H1 (cell line): ENCODE measurements around the gene OLA1. TPM values are rescaled to one million over a fixed set of nuclear protein-coding genes. Genes with fewer than 3 reads are reported as not detected.

Experiments
- MAFK ChIP-seq: IDR thresholded peaks from 2 replicates; pipeline ENCODE4 v1.6.1; 2012; ENCODE audit warnings: low read depth, mild to moderate bottlenecking, improper control_type of control experiment, low read length
- RAD21 ChIP-seq, 2 experiments: IDR thresholded peaks in 1 of 2; conservative IDR thresholded peaks in 1 of 2; 2 replicates each; pipeline ENCODE4 v1.6.1; 2011; ENCODE audit warnings: low read depth in 2 of 2, low read length in 2 of 2, improper control_type of control experiment in 1 of 2, inconsistent platforms in 1 of 2, mild to moderate bottlenecking in 1 of 2, moderate library complexity in 1 of 2
- USF2 ChIP-seq: IDR thresholded peaks from 2 replicates; pipeline ENCODE4 v1.6.1; 2011; ENCODE audit warnings: low read length, improper control_type of control experiment
- polyA plus RNA-seq, 7 experiments: library from polyadenylated mRNA; depleted of rRNA in 3 of 7; stranded (reverse) in 5 of 7; unstranded in 2 of 7; fragments of >200 nt in 5 of 7; fragments of 200-250 nt in 2 of 7; gene quantifications; 1 replicate in 5 of 7; 2 replicates in 1 of 7; 4 replicates in 1 of 7; pipeline versions ENCODE4 v1.2.1 to v1.2.3, GENCODE V29; 2011 to 2013; ENCODE audit warnings: missing spikeins in 2 of 7, mixed read lengths in 2 of 7
- total RNA-seq: library from RNA; stranded (reverse); fragmentation: NEBNext Ultra II Directional; extraction: Animal tissue kit (Norgen Biotek cat#: 25700); gene quantifications from 2 replicates; pipeline ENCODE4 v1.2.1, GENCODE V29; 2021

Gene OLA1
- total and polyA plus RNA-seq, 2 of the 8 experiments (the other 6 are each of a cell fraction or from before 2014, with no cell fraction given), result 39.3 to 158 TPM

GRCh38 chr2:174217869-174218268, 30.5 kb downstream of the OLA1 start (continued):
- TF ChIP-seq RAD21 (IDR thresholded peaks at IDR 0.05 in 1 of 2, conservative IDR thresholded peaks at IDR 0.05 in 1 of 2; ENCODE audit: low read depth in 2 of 2, low read length in 2 of 2) (no peak), USF2 (no peak), MAFK (no peak)
